NCI-H146 treated with DMSO at 0.1 percent for 48 hours (cell line): ENCODE data around the gene TPP2.

Source experiments
- DNase-seq: peaks from one replicate; lab custom pipeline; 2025; ENCODE audit not compliant: unreplicated experiment; lab: John Stamatoyannopoulos, UW

The TPP2 gene

GRCh38 chr13:102596147-102597028 is at the start of gene TPP2:
Gene TPP2 (plus strand): TSS chr13:102596986. CDS start chr13:102597039, 53 bp downstream.
- peak; percentile 92 for DNase-seq

DNA sequence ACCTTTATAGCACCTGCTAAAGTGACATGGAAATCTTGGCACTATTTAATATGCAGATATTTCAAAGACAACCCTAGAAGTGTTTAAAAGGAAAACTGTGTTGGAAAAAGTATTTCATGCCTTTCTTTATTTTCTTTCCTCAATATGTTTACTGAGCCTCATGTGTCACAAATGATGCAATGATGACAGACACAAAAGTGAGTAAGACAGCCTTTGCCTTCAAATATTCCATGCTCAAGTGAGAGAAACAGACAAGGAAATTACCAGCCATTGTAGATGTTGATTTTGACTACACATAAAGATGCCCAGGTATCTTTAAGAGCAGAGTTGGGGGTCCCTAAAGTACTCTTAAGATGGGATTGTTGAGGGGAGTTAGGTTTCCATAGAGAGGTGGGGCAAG is 48.0 kb upstream of the TPP2 start:
- no peak for DNase-seq

GRCh38 chr13:102550507-102550906 is 46.3 kb upstream of the TPP2 start:
- no peak for DNase-seq

DNA sequence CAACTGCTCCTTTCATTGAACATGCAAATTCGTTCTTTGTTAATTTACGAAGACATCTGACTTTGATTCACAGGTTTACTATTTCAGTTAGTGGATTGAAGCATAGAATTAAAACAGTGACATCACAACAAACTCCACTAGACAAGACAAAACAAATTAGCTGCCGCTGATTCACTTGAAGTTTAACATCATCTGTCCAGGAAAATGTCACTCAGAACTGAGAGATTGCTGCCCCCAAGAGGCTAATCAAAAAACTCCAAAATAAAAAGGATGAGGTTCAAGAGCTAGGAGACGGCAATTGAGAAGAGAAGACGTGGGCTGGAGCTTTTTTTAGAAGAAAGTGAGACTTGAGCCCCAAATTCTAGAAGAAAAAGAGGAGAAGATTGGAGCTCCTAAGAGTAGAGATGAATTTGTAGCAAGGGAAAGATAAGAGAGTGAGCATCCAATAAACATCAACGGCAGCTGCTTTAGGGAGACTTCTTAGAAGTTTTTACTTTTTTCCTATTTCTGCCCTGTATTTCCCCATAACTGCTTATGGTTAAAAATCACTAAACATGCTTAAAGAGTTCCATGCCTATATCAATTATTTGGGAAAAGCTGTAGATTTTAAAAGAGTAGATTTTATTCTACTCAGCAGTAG is 40.8 kb upstream of the TPP2 start:
- DNase-seq, result peak; percentile 31

- DNase-seq, result no peak
Measured at GRCh38 chr13:102556806-102557205, 40.0 kb upstream of the TPP2 start.

- no peak for DNase-seq
Measured at GRCh38 chr13:102558029-102558428, 38.8 kb upstream of the TPP2 start.

GRCh38 chr13:102561933-102562332 is 34.9 kb upstream of the TPP2 start:
- DNase-seq, result no peak

DNA sequence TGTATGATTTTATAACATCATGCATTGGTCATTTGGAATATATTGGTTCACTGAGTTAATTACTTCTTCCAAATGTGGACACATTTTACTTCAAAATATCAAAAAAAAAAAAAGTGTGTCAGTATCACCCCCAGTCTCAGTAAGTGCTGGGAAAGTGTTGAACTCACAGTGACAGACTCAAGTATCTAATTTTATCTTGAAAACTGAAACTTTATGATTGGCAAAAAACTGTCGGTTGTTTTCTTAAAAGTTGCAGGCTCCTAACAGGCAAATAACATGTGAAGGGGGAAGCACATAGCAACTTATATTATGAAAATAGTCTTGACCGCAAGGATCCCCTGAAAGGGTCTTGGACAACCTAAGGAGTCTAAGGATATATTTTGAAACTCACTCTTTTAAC is 33.5 kb upstream of the TPP2 start:
- DNase-seq, result no peak

DNA sequence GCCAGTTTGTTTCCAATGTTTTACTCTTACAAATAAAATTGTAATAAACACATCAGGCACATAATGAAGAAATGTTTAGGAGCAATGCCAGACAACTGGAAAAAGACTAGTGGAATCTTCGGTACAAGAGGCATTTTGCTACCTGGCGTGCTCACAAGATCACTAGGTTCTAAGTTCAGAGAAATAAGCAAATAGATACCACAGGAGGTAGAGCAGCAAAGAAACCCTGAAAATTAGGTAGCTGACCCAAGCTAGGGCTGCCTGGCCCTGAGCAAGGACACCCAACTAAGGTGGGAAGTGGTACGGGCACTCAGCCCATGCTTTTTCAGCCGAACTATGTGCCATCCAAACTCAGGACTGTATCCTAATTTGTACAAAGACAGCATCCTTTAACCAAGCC is 32.2 kb upstream of the TPP2 start:
- no peak for DNase-seq

GRCh38 chr13:102566513-102566912 is 30.3 kb upstream of the TPP2 start:
- no peak for DNase-seq

GRCh38 chr13:102567857-102568256 is 28.9 kb upstream of the TPP2 start:
- no peak for DNase-seq

DNA sequence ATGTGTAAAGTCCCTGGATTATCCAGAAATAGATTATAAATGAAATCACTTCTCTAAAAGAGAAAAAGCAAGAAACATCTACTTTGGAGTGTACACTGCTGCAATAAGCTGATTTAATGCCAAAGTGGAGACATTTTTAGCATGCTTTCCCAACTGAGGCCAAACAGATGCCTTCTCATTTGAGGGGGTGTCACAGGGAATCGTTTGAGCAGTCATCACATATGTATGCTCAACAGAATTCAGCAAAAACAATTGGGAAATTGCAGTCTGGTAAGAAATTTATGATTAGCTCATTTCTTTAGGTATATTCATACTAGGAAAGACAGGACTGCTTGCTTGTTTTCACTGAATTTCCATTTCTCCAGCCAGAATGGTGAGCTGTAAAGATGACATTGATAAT is 27.3 kb upstream of the TPP2 start:
- DNase-seq, result no peak

- DNase-seq, result no peak
Measured at GRCh38 chr13:102571075-102571474, 25.7 kb upstream of the TPP2 start.

DNA sequence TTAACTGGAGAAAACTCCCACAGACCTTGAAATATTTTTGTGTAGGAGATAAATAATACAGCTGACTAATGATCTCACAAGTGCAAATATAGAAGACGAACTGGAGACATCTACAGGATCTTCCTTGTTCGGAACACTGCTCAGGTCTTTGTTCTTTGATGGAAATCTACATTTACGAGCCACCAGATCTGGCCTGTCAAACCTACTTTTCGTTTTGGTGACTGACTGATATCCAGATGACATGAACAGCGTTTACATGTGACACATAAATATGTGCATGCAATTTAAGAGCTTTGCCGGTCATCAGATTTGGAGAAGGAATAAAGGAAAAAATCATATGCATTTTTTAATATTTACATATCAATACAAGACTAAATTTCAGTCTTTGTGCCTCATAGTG is 24.5 kb upstream of the TPP2 start:
- no peak for DNase-seq

- peak; percentile 43 for DNase-seq
Measured at GRCh38 chr13:102580552-102581169, 16.1 kb upstream of the TPP2 start.

DNA sequence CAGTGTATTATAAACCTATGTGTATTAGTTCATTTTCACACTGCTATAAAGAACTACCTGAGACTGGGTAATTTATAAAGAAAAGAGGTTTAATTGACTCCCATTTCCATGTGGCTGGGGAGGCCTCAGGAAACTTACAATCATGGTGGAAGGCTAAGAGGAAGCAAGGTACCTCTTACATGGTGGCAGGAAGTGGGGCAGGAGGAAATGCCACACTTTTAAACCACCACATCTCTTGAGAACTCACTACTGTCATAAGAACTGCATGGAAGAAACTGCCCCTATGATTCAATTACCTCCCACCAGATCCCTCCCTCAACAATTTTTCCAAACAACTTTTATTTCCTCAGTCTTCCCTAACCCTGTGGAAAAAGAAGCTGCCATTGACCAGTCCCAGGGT is 14.5 kb upstream of the TPP2 start:
- no peak for DNase-seq

- DNase-seq, result no peak
Measured at GRCh38 chr13:102584434-102584833, 12.4 kb upstream of the TPP2 start.

DNA sequence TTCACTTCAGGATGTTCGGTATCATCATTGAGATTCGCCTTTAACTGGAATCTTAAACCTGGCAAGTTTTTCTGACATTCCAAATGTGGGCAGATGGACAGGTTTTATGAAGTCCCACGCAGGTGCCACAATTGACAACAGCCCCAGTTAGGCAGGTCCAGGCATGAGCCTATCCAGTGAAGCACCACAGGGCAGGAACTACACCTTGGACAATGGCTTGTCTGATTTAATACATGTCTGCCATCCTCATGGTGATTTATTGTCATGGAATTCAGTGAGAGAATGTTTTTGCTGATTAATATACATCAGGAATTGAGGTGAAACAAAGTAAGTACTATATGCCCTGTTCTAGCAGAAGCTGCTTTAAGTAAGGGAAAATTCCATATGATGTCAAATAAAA is 10.2 kb upstream of the TPP2 start:
- DNase-seq, result no peak

DNA sequence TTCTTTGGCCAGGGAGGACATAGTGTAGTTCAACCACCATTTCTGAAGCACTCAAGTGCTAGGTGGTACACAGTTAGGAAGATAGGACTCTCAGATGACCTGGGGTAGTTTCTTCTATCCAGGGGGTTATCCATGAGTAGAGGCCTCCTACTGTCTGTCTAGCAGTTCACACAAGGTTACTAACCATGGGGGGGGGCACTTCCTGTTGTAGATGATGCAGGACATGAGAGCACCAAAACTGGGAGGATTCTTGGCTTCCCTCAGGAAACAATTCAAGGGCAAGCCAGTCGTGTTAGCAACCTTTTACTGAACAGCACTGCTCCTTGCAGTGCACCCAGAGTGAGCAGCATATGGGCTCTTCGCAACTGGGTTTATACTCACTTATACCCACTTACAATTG is 8.9 kb upstream of the TPP2 start:
- no peak for DNase-seq

GRCh38 chr13:102589301-102589822 is 7.4 kb upstream of the TPP2 start:
- no peak for DNase-seq

GRCh38 chr13:102591988-102592781 is 4.6 kb upstream of the TPP2 start:
- DNase-seq, result peak; percentile 85
